Stimulated activated CD8-positive, alpha-beta memory T cell treated with anti-CD3 and anti-CD28 coated beads, Interleukin-7, amount 100 ng/mL, for 4 hours (primary cell): ENCODE data around the gene TPRX2.
"Not testable (repeated sequence)": the region's sequence is repeated elsewhere in the genome, so short reads cannot be mapped to it uniquely, and the experiment has no call there.

Experiments
- DNase-seq, 2 donors: peaks; one replicate each; pipeline ENCODE4 v3.0.0-alpha.2; 2020; ENCODE audit warnings: low read depth in 2 of 2

The TPRX2 gene

GRCh38 chr19:47858646-47859285 is at the start of gene TPRX2:
Gene TPRX2, plus strand, starts transcription at chr19:47859235. Its CDS starts 12 bp downstream, at chr19:47859247.
- DNase-seq, result not testable (repeated sequence)

GRCh38 chr19:47813304-47813994 is 45.6 kb upstream of the TPRX2 start:
- peak; percentile 43 to 52 for DNase-seq

GRCh38 chr19:47813995-47814328 is 45.1 kb upstream of the TPRX2 start:
- DNase-seq, result no peak

GRCh38 chr19:47816270-47816669 is 42.8 kb upstream of the TPRX2 start:
- DNase-seq, result not testable (repeated sequence)

GRCh38 chr19:47818221-47818620 is 40.8 kb upstream of the TPRX2 start:
- DNase-seq, result not testable (repeated sequence)

GRCh38 chr19:47819858-47820257 is 39.2 kb upstream of the TPRX2 start:
- no peak for DNase-seq

GRCh38 chr19:47820410-47820809 is 38.6 kb upstream of the TPRX2 start:
- DNase-seq, result no peak

GRCh38 chr19:47821460-47822020 is 37.5 kb upstream of the TPRX2 start, which contains the start of gene CRX:
Gene CRX, plus strand, starts transcription at chr19:47821937. Its CDS starts 12,507 bp downstream, at chr19:47834444.
- no peak for DNase-seq

GRCh38 chr19:47824396-47824795 is 34.6 kb upstream of the TPRX2 start:
- no peak for DNase-seq

- DNase-seq, result no peak
Observed at GRCh38 chr19:47826800-47827199, 32.2 kb upstream of the TPRX2 start.

GRCh38 chr19:47832723-47833122 is 26.3 kb upstream of the TPRX2 start:
- no peak for DNase-seq

- no peak for DNase-seq
Observed at GRCh38 chr19:47836038-47836437, 23.0 kb upstream of the TPRX2 start.

- no peak for DNase-seq
Observed at GRCh38 chr19:47839411-47839810, 19.6 kb upstream of the TPRX2 start.

GRCh38 chr19:47839913-47840312 is 19.1 kb upstream of the TPRX2 start:
- DNase-seq, result no peak

GRCh38 chr19:47842941-47843340 is 16.1 kb upstream of the TPRX2 start:
- DNase-seq, result no peak

GRCh38 chr19:47848425-47848822 is 10.6 kb upstream of the TPRX2 start:
- no peak for DNase-seq

GRCh38 chr19:47848823-47849473 is 10.1 kb upstream of the TPRX2 start:
- DNase-seq, result no peak

- DNase-seq, result no peak
Observed at GRCh38 chr19:47853003-47853402, 6.0 kb upstream of the TPRX2 start.

GRCh38 chr19:47854459-47854858 is 4.6 kb upstream of the TPRX2 start:
- DNase-seq, result no peak

- not testable (repeated sequence) for DNase-seq
Observed at GRCh38 chr19:47858231-47858630, 804 bp upstream of the TPRX2 start.

- DNase-seq, result not testable (repeated sequence)
Observed at GRCh38 chr19:47859838-47860237, 803 bp downstream of the TPRX2 start.

- DNase-seq, result no peak
Observed at GRCh38 chr19:47860602-47861297, 1.7 kb downstream of the TPRX2 start.
